Measurements from ENCODE around the gene NRG3. TPM values are rescaled to one million over a fixed set of nuclear protein-coding genes. Genes with fewer than 3 reads are reported as not detected.

NRG3 gene
- total RNA-seq, 1 donor from 2014 or later = 8.2 TPM

- Mint-ChIP-seq H3K27me3 (ENCODE audit: unreplicated experiment) (no peaks in the 10 kb centered on the region), H3K9me3 (ENCODE audit: unreplicated experiment) (no peaks in the 10 kb centered on the region), H3K27ac (ENCODE audit: unreplicated experiment) (no peak overlapping the region), H3K36me3 (ENCODE audit: low read depth, unreplicated experiment) (no peaks in the 10 kb centered on the region), H3K4me3 (ENCODE audit: unreplicated experiment) (no peak overlapping the region), H3K4me1 (ENCODE audit: unreplicated experiment) (peaks cover 10% of the 10 kb centered on the region)
- DNase-seq (ENCODE audit: low spot score) = peak; percentile 22
- peak; percentile 48 for TF ChIP-seq CTCF (IDR thresholded peaks at IDR 0.05; ENCODE audit: unreplicated experiment)
Observed at GRCh38 chr10:82377608-82378007, 502.6 kb downstream of the NRG3 start.

GRCh38 chr10:82378146-82378545 is 503.2 kb downstream of the NRG3 start:
- no peak overlapping the region for H3K27ac Mint-ChIP-seq (ENCODE audit: unreplicated experiment)
- no peak for DNase-seq (ENCODE audit: low spot score)
- H3K4me1 Mint-ChIP-seq (ENCODE audit: unreplicated experiment) = peaks cover 10% of the 10 kb centered on the region
- no peak overlapping the region for H3K4me3 Mint-ChIP-seq (ENCODE audit: unreplicated experiment)
- no peak for TF ChIP-seq CTCF (IDR thresholded peaks at IDR 0.05; ENCODE audit: unreplicated experiment)
- H3K27me3 Mint-ChIP-seq (ENCODE audit: unreplicated experiment) = no peaks in the 10 kb centered on the region
- no peaks in the 10 kb centered on the region for H3K36me3 Mint-ChIP-seq (ENCODE audit: low read depth, unreplicated experiment)
- H3K9me3 Mint-ChIP-seq (ENCODE audit: unreplicated experiment) = no peaks in the 10 kb centered on the region

- Mint-ChIP-seq H3K4me3 (ENCODE audit: unreplicated experiment) (no peak overlapping the region), H3K36me3 (ENCODE audit: low read depth, unreplicated experiment) (no peaks in the 10 kb centered on the region), H3K27me3 (ENCODE audit: unreplicated experiment) (no peaks in the 10 kb centered on the region), H3K9me3 (ENCODE audit: unreplicated experiment) (no peaks in the 10 kb centered on the region), H3K4me1 (ENCODE audit: unreplicated experiment) (no peaks in the 10 kb centered on the region), H3K27ac (ENCODE audit: unreplicated experiment) (no peak overlapping the region)
- DNase-seq (ENCODE audit: low spot score) = no peak
- no peak for TF ChIP-seq CTCF (IDR thresholded peaks at IDR 0.05; ENCODE audit: unreplicated experiment)
Observed at GRCh38 chr10:82383350-82383749, 508.4 kb downstream of the NRG3 start.

- no peaks in the 10 kb centered on the region for H3K27me3 Mint-ChIP-seq (ENCODE audit: unreplicated experiment)
- H3K9me3 Mint-ChIP-seq (ENCODE audit: unreplicated experiment) = no peaks in the 10 kb centered on the region
- no peaks in the 10 kb centered on the region for H3K36me3 Mint-ChIP-seq (ENCODE audit: low read depth, unreplicated experiment)
- no peak for TF ChIP-seq CTCF (IDR thresholded peaks at IDR 0.05; ENCODE audit: unreplicated experiment)
- peaks cover 20% of the 10 kb centered on the region for H3K4me1 Mint-ChIP-seq (ENCODE audit: unreplicated experiment)
- H3K4me3 Mint-ChIP-seq (ENCODE audit: unreplicated experiment) = no peak overlapping the region
- no peak for DNase-seq (ENCODE audit: low spot score)
- no peak overlapping the region for H3K27ac Mint-ChIP-seq (ENCODE audit: unreplicated experiment)
Observed at GRCh38 chr10:82390866-82391658, 516.1 kb downstream of the NRG3 start.

GRCh38 chr10:82391971-82392370 is 517.0 kb downstream of the NRG3 start:
- Mint-ChIP-seq H3K9me3 (ENCODE audit: unreplicated experiment) (no peaks in the 10 kb centered on the region), H3K4me1 (ENCODE audit: unreplicated experiment) (peaks cover 22% of the 10 kb centered on the region), H3K27me3 (ENCODE audit: unreplicated experiment) (no peaks in the 10 kb centered on the region), H3K36me3 (ENCODE audit: low read depth, unreplicated experiment) (no peaks in the 10 kb centered on the region), H3K27ac (ENCODE audit: unreplicated experiment) (no peak overlapping the region), H3K4me3 (ENCODE audit: unreplicated experiment) (no peak overlapping the region)
- TF ChIP-seq CTCF (IDR thresholded peaks at IDR 0.05; ENCODE audit: unreplicated experiment) = no peak
- no peak for DNase-seq (ENCODE audit: low spot score)
